A549 (cell line): ENCODE measurements around the gene FGGY. TPM values are rescaled to one million over a fixed set of nuclear protein-coding genes. Genes with fewer than 3 reads are reported as not detected.

Source experiments
- ATAC-seq, 2 experiments: fragments of 200-7000 bp in 1 of 2; fragments of >200 bp in 1 of 2; cut with Nextera tagmentation in 1 of 2; cut with Tn5 transposase in 1 of 2; 3 replicates each; pipeline versions ENCODE4 v1.8.0 to v1.9.1; 2018 to 2020; ENCODE audit warnings: mild to moderate bottlenecking in 1 of 2, moderate library complexity in 1 of 2
- CTCF ChIA-PET: fragments of 300-600 bp; sonication (Branson Sonifier 250); formaldehyde crosslinking; extraction: SDS; loops from one replicate; lab custom pipeline; 2021; ENCODE audit warnings: antibody characterized with exemption, inconsistent platforms; lab: Yijun Ruan, JAX
- POLR2A ChIA-PET: fragments of 350-600 bp; formaldehyde crosslinking; extraction: SDS; loops from one replicate; lab custom pipeline; 2021; ENCODE audit warnings: antibody characterized with exemption, inconsistent platforms; lab: Yijun Ruan, JAX
- DNase-seq, 2 experiments: peaks; one replicate each; pipeline versions ENCODE4 v3.0.0 to v3.0.0-alpha.2; 2011 to 2016; ENCODE audit warnings: low read depth in 1 of 2, low spot score in 1 of 2
- FAIRE-seq: peaks from 2 replicates; lab custom pipeline; 2011; peaks lifted over from hg19 to GRCh38; lab: Jason Lieb, UNC
- H3K27ac ChIP-seq, 2 experiments: fragments of >200 bp; sonication (Bioruptor Twin); formaldehyde crosslinking; 3 replicates each; pipeline ENCODE4 v1.5.1; 2016 to 2017
- H3K4me1 ChIP-seq: fragments of >200 bp; sonication (Bioruptor Twin); formaldehyde crosslinking; 3 replicates; pipeline ENCODE4 v1.6.1; 2016
- H3K4me2 ChIP-seq: fragments of >200 bp; sonication (Bioruptor Twin); formaldehyde crosslinking; 3 replicates; pipeline ENCODE4 v1.6.1; 2016
- H3K4me3 ChIP-seq: fragments of >200 bp; sonication (Bioruptor Twin); formaldehyde crosslinking; 3 replicates; pipeline ENCODE4 v1.5.1; 2016
- H3K9me3 ChIP-seq: fragments of >200 bp; sonication (Bioruptor Twin); formaldehyde crosslinking; 3 replicates; pipeline ENCODE4 v1.6.1; 2016
- ATOH8 ChIP-seq: fragments of 250-450 bp; sonication (Bioruptor Pico); IDR thresholded peaks from 2 replicates; pipeline ENCODE4 v1.5.0; 2020; ENCODE audit warnings: low read depth, mild to moderate bottlenecking, moderate library complexity
- BHLHE40 ChIP-seq: IDR thresholded peaks from 2 replicates; pipeline ENCODE4 v1.6.1; 2012; ENCODE audit warnings: low read depth, low read length, inconsistent platforms
- CBX2 ChIP-seq: fragments of 200-600 bp; sonication (generic); IDR thresholded peaks from 2 replicates; pipeline ENCODE4 v1.6.1; 2016; ENCODE audit warnings: low read depth, mild to moderate bottlenecking, borderline replicate concordance
- CBX8 ChIP-seq: fragments of 200-600 bp; sonication (generic); IDR thresholded peaks from 2 replicates; pipeline ENCODE4 v1.6.1; 2016
- CTCF ChIP-seq: fragments of >200 bp; sonication (Bioruptor Twin); formaldehyde crosslinking; IDR thresholded peaks from 3 replicates; pipeline ENCODE4 v1.5.1; 2016
- EP300 ChIP-seq, 2 experiments: fragments of >200 bp; sonication (Bioruptor Twin); formaldehyde crosslinking; IDR thresholded peaks; 2 replicates in 1 of 2; 3 replicates in 1 of 2; pipeline ENCODE4 v1.6.1; 2016 to 2017
- ESRRA ChIP-seq: fragments of 150-350 bp; IDR thresholded peaks from 2 replicates; pipeline ENCODE4 v1.6.1; 2014; ENCODE audit warnings: mild to moderate bottlenecking, low read length, borderline replicate concordance
- FOXS1 ChIP-seq: fragments of 250-450 bp; sonication (Bioruptor Pico); IDR thresholded peaks from 2 replicates; pipeline ENCODE4 v1.5.0; 2020; ENCODE audit warnings: mild to moderate bottlenecking, moderate library complexity
- GATA3 ChIP-seq: IDR thresholded peaks from 2 replicates; pipeline ENCODE4 v1.6.1; 2012; ENCODE audit warnings: borderline replicate concordance
- HES2 ChIP-seq: fragments of >200 bp; sonication (Bioruptor Twin); formaldehyde crosslinking; IDR thresholded peaks from 2 replicates; pipeline ENCODE4 v1.6.1; 2016
- HMGXB4 ChIP-seq: fragments of 250-450 bp; sonication (Bioruptor Pico); IDR thresholded peaks from 2 replicates; pipeline ENCODE4 v1.5.0; 2021; ENCODE audit warnings: mild to moderate bottlenecking, moderate library complexity, borderline replicate concordance
- JUN ChIP-seq, 2 experiments: fragments of >200 bp; sonication (Bioruptor Twin); formaldehyde crosslinking; IDR thresholded peaks; 2 replicates in 1 of 2; 3 replicates in 1 of 2; pipeline ENCODE4 v1.6.1; 2016 to 2017
- MAX ChIP-seq: IDR thresholded peaks from 2 replicates; pipeline ENCODE4 v1.6.1; 2012
- NPAS2 ChIP-seq: fragments of 250-450 bp; sonication (Bioruptor Pico); IDR thresholded peaks from 2 replicates; pipeline ENCODE4 v1.8.0; 2022; ENCODE audit warnings: mild to moderate bottlenecking, moderate library complexity, borderline replicate concordance
- NR3C1 ChIP-seq: fragments of >200 bp; sonication (Bioruptor Twin); formaldehyde crosslinking; IDR thresholded peaks from 3 replicates; pipeline ENCODE4 v1.6.1; 2017
- PBX3 ChIP-seq: IDR thresholded peaks from 2 replicates; pipeline ENCODE4 v1.6.1; 2012
- PHF8 ChIP-seq: fragments of 200-600 bp; sonication (generic); IDR thresholded peaks from 2 replicates; pipeline ENCODE4 v1.6.1; 2016; ENCODE audit warnings: low read depth, mild to moderate bottlenecking, antibody characterized with exemption, moderate library complexity, borderline replicate concordance
- POLR2A ChIP-seq: IDR thresholded peaks from 2 replicates; pipeline ENCODE4 v1.6.1; 2012; ENCODE audit warnings: mild to moderate bottlenecking, low read length
- RAD21 ChIP-seq, 2 experiments: fragments of >200 bp in 1 of 2; sonication (Bioruptor Twin) in 1 of 2; formaldehyde crosslinking in 1 of 2; IDR thresholded peaks in 1 of 2; conservative IDR thresholded peaks in 1 of 2; 2 replicates in 1 of 2; 3 replicates in 1 of 2; pipeline ENCODE4 v1.6.1; 2012 to 2018; ENCODE audit warnings: inconsistent platforms in 1 of 2
- RFX5 ChIP-seq: fragments of 450-650 bp; IDR thresholded peaks from 2 replicates; pipeline ENCODE4 v1.7.1; 2014; ENCODE audit warnings: antibody characterized with exemption, mild to moderate bottlenecking, moderate library complexity
- RNF2 ChIP-seq: fragments of 200-600 bp; sonication (generic); IDR thresholded peaks from 2 replicates; pipeline ENCODE4 v1.6.1; 2016; ENCODE audit warnings: low read depth, mild to moderate bottlenecking, antibody characterized with exemption, moderate library complexity, borderline replicate concordance
- SREBF2 ChIP-seq: fragments of 450-650 bp; IDR thresholded peaks from 2 replicates; pipeline ENCODE4 v1.6.1; 2014; ENCODE audit warnings: mild to moderate bottlenecking, moderate library complexity
- TP53 ChIP-seq: fragments of 250-450 bp; sonication (Bioruptor Pico); IDR thresholded peaks from 2 replicates; pipeline ENCODE4 v1.5.0; 2021; ENCODE audit warnings: mild to moderate bottlenecking, moderate library complexity
- USF2 ChIP-seq: fragments of 450-650 bp; IDR thresholded peaks from 2 replicates; pipeline ENCODE4 v1.6.1; 2014; ENCODE audit warnings: antibody characterized with exemption
- WGBS: methylation state at CpG from one replicate; pipeline ENCODE4 v1.1.6; 2017; ENCODE audit errors: missing lambda C conversion rate; 5-methylcytosine and 5-hydroxymethylcytosine counted together
- polyA plus RNA-seq, 4 experiments: library from polyadenylated mRNA; depleted of rRNA in 3 of 4; stranded (reverse); fragments of >200 nt; fragmentation: RNase III in 1 of 4; extraction: RNeasy Plus Mini Kit Qiagen cat#74134 plus additional on column Dnase treatment in 1 of 4; gene quantifications; 2 replicates in 3 of 4; 3 replicates in 1 of 4; pipeline ENCODE4 v1.2.3, GENCODE V29; 2011 to 2017

The FGGY gene
- polyA plus RNA-seq, 2 of the 4 experiments (the other 2 are of a cell fraction): 2.9 to 4.8 TPM

GRCh38 chr1:59528471-59528870, 231.6 kb downstream of the FGGY start:
- H3K4me3 ChIP-seq: no peak overlapping the region
- DNase-seq (no peak), FAIRE-seq (no peak), ATAC-seq (no peak)
- POLR2A ChIA-PET: no interaction called here
- no peak overlapping the region for H3K27ac ChIP-seq
- TF ChIP-seq FOXS1 (no peak), CTCF (no peak), HMGXB4 (CRISPR knock-in tag) (no peak), ESRRA (no peak), EP300 (IDR thresholded peaks at IDR 0.05) (no peak), JUN (IDR thresholded peaks at IDR 0.05) (no peak), PBX3 (no peak)
- CTCF ChIA-PET: no interaction called here
- H3K4me2 ChIP-seq: no peak overlapping the region
- no peaks in the 10 kb centered on the region for H3K9me3 ChIP-seq
- no peaks in the 10 kb centered on the region for H3K4me1 ChIP-seq
- WGBS: 67% methylated on average over 3 of the region's 3 CpGs

- ATAC-seq (no peak), FAIRE-seq (no peak), DNase-seq (no peak)
- Histone ChIP-seq H3K9me3 (no peaks in the 10 kb centered on the region), H3K4me1 (no peaks in the 10 kb centered on the region), H3K4me2 (no peak overlapping the region), H3K4me3 (no peak overlapping the region), H3K27ac (no peak overlapping the region)
- ChIA-PET CTCF (no interaction called here), POLR2A (no interaction called here)
- 87% methylated on average over 2 of the region's 2 CpGs for whole genome bisulfite sequencing
- no peak for TF ChIP-seq TP53 (CRISPR knock-in tag)
- no peak for TF ChIP-seq POLR2A
- TF ChIP-seq CBX8: no peak
- TF ChIP-seq PHF8: no peak
- no peak for TF ChIP-seq RAD21 (conservative IDR thresholded peaks at IDR 0.05 in 1 of 2, IDR thresholded peaks at IDR 0.05 in 1 of 2)
- no peak for TF ChIP-seq BHLHE40
- no peak for TF ChIP-seq EP300 (IDR thresholded peaks at IDR 0.05)
- TF ChIP-seq MAX: no peak
- TF ChIP-seq SREBF2: no peak
- no peak for TF ChIP-seq RNF2
- no peak for TF ChIP-seq PBX3
- no peak for TF ChIP-seq CBX2
- no peak for TF ChIP-seq NPAS2 (CRISPR knock-in tag)
- no peak for TF ChIP-seq USF2
- TF ChIP-seq ATOH8 (CRISPR knock-in tag): no peak
- no peak for TF ChIP-seq GATA3
- TF ChIP-seq NR3C1: no peak
- no peak for TF ChIP-seq RFX5
- TF ChIP-seq HES2: no peak
Measured at GRCh38 chr1:59528900-59529299, 232.0 kb downstream of the FGGY start.
